PC-9 (cell line): Measurements from ENCODE around the gene ANKRD62. TPM values are rescaled to one million over a fixed set of nuclear protein-coding genes. Genes with fewer than 3 reads are reported as not detected.

Experiments
- BruUV-seq: library from RNA; stranded (reverse); fragments of 400-500 nt; replicated peaks from 2 replicates; lab custom pipeline; 2021; lab: Mats Ljungman, UMichigan
- CTCF ChIA-PET: fragments of 300-600 bp; sonication (Branson Sonifier 250); formaldehyde crosslinking; loops from one replicate; lab custom pipeline; 2022; ENCODE audit warnings: antibody characterized with exemption; lab: Charles Lee
- POLR2A ChIA-PET: fragments of 300-600 bp; sonication (Branson Sonifier 250); formaldehyde crosslinking; loops from one replicate; lab custom pipeline; 2022; ENCODE audit warnings: antibody characterized with exemption; ENCODE audit not compliant: unreplicated experiment; lab: Charles Lee
- DNase-seq, 2 experiments: peaks; one replicate each; pipeline versions ENCODE4 v3.0.0 to v3.0.0-alpha.2; 2015 to 2022; ENCODE audit warnings: mixed read lengths in 1 of 2
- H2AFZ ChIP-seq: fragments of 200-600 bp; sonication (generic); 2 replicates; pipeline ENCODE4 v1.8.1; 2017; ENCODE audit warnings: antibody characterized with exemption
- H3F3A ChIP-seq: fragments of 200-600 bp; sonication (generic); 2 replicates; pipeline ENCODE4 v1.8.1; 2017; ENCODE audit warnings: antibody characterized with exemption, mild to moderate bottlenecking, low read depth; ENCODE audit not compliant: insufficient read depth
- H3K27ac ChIP-seq: fragments of 200-600 bp; sonication (generic); 2 replicates; pipeline ENCODE4 v1.6.1; 2016; ENCODE audit warnings: mixed run types
- H3K27me3 ChIP-seq: fragments of 200-600 bp; sonication (generic); 2 replicates; pipeline ENCODE4 v1.6.1; 2016; ENCODE audit warnings: low read depth, mixed run types; ENCODE audit not compliant: insufficient read depth
- H3K36me3 ChIP-seq: fragments of 200-600 bp; sonication (generic); 2 replicates; pipeline ENCODE4 v1.6.1; 2016; ENCODE audit warnings: low read depth, mixed run types
- H3K4me1 ChIP-seq: fragments of 200-600 bp; sonication (generic); replicated peaks from 2 replicates; pipeline ENCODE4 v1.6.1; 2016; ENCODE audit warnings: mixed run types; ENCODE audit not compliant: insufficient read depth
- H3K4me2 ChIP-seq: fragments of 200-600 bp; sonication (generic); 2 replicates; pipeline ENCODE4 v1.6.1; 2017; ENCODE audit warnings: mixed run types
- H3K4me3 ChIP-seq: fragments of 200-600 bp; sonication (generic); 2 replicates; pipeline ENCODE4 v1.6.1; 2016; ENCODE audit warnings: mixed run types
- H3K79me2 ChIP-seq: fragments of 200-600 bp; sonication (generic); 2 replicates; pipeline ENCODE4 v1.6.1; 2017; ENCODE audit warnings: low read depth, mixed run types
- H3K9me2 ChIP-seq: fragments of 200-600 bp; sonication (generic); 2 replicates; pipeline ENCODE4 v1.8.1; 2017; ENCODE audit warnings: mild to moderate bottlenecking; ENCODE audit not compliant: insufficient read depth
- H3K9me3 ChIP-seq: fragments of 200-600 bp; sonication (generic); 2 replicates; pipeline ENCODE4 v1.8.1; 2016; ENCODE audit warnings: low read depth; ENCODE audit not compliant: insufficient read depth
- H4K20me1 ChIP-seq: fragments of 200-600 bp; sonication (generic); 2 replicates; pipeline ENCODE4 v1.8.1; 2017; ENCODE audit not compliant: insufficient read depth
- CTCF ChIP-seq: fragments of 200-600 bp; sonication (generic); conservative IDR thresholded peaks from 2 replicates; pipeline ENCODE4 v1.6.1; 2017; ENCODE audit warnings: mixed run types, antibody characterized with exemption, mild to moderate bottlenecking, moderate library complexity
- EZH2 ChIP-seq: fragments of 200-600 bp; sonication (generic); IDR thresholded peaks from 2 replicates; pipeline ENCODE4 v1.8.0; 2017; ENCODE audit warnings: antibody characterized with exemption, low read depth
- intact Hi-C: fragments of 100-400 bp; cut with micrococcal nuclease; formaldehyde crosslinking; loops from one replicate; pipeline ENCODE4 v1.10.0; 2022; ENCODE audit not compliant: unreplicated experiment
- total RNA-seq: library from RNA; stranded (reverse); gene quantifications from 2 replicates; pipeline ENCODE4 v1.2.3, GENCODE V29; 2021

The ANKRD62 gene
- total RNA-seq, 1 experiment from 2014 or later = not detected

GRCh38 chr18:12092398-12093229, 1.0 kb upstream of the ANKRD62 start:
- Histone ChIP-seq H3K79me2 (no peaks in the 10 kb centered on the region), H3K27ac (no peak overlapping the region), H3K36me3 (no peaks in the 10 kb centered on the region), H3K4me2 (peak overlapping the region; percentile 68), H3K27me3 (no peaks in the 10 kb centered on the region), H3K9me2 (no peaks in the 10 kb centered on the region), H3K4me3 (no peak overlapping the region), H2AFZ (0 out of 2 replicates have a peak overlapping the region, but pooled peaks have one; percentile 41), H3K9me3 (no peaks in the 10 kb centered on the region), H4K20me1 (no peaks in the 10 kb centered on the region), H3F3A (no peaks in the 10 kb centered on the region), H3K4me1 (no peaks in the 10 kb centered on the region)
- ChIA-PET CTCF (no interaction called here), POLR2A (no interaction called here)
- no peak for TF ChIP-seq EZH2
- TF ChIP-seq CTCF = peak; percentile 79
- intact Hi-C loops = loop anchor here (1.0 to 2.0 kb wide), 8 partner anchors 145 to 842 kb away; partner anchors contain the start of genes AFG3L2 and SPIRE1
- peak; percentile 41 to 73 for DNase-seq
- BruUV-seq = no TSS peak

- no peaks in the 10 kb centered on the region for H3K9me3 ChIP-seq
- no peak overlapping the region for H3K4me3 ChIP-seq
- no peak for DNase-seq
- H3K4me2 ChIP-seq = no peak overlapping the region
- H3K27ac ChIP-seq = no peak overlapping the region
- TF ChIP-seq EZH2 (no peak), CTCF (no peak)
- H2AFZ ChIP-seq = no peak overlapping the region
- POLR2A ChIA-PET = no interaction called here
- intact Hi-C loops = no loop called here
- no peaks in the 10 kb centered on the region for H3K27me3 ChIP-seq
- H3F3A ChIP-seq = no peaks in the 10 kb centered on the region
- no TSS peak for BruUV-seq
- CTCF ChIA-PET = interaction anchor here (0.6 kb wide), 1 partner anchor 492 kb away, joined by 3 read pairs; no protein-coding TSS in a partner anchor
- H4K20me1 ChIP-seq = no peaks in the 10 kb centered on the region
- H3K4me1 ChIP-seq = no peaks in the 10 kb centered on the region
- no peaks in the 10 kb centered on the region for H3K79me2 ChIP-seq
- H3K36me3 ChIP-seq = no peaks in the 10 kb centered on the region
- no peaks in the 10 kb centered on the region for H3K9me2 ChIP-seq
These were observed 4.7 kb downstream of the ANKRD62 start for GRCh38 chr18:12098374-12098773.

GRCh38 chr18:12099160-12099559, 5.5 kb downstream of the ANKRD62 start:
- no peak overlapping the region for H3K4me2 ChIP-seq
- H3F3A ChIP-seq = no peaks in the 10 kb centered on the region
- no peak overlapping the region for H3K27ac ChIP-seq
- intact Hi-C loops = no loop called here
- no peaks in the 10 kb centered on the region for H3K79me2 ChIP-seq
- BruUV-seq = no TSS peak
- H3K4me1 ChIP-seq = no peaks in the 10 kb centered on the region
- no peaks in the 10 kb centered on the region for H3K9me3 ChIP-seq
- H3K27me3 ChIP-seq = no peaks in the 10 kb centered on the region
- H2AFZ ChIP-seq = no peak overlapping the region
- no peaks in the 10 kb centered on the region for H4K20me1 ChIP-seq
- no peak for DNase-seq
- no peak overlapping the region for H3K4me3 ChIP-seq
- TF ChIP-seq EZH2 (no peak), CTCF (no peak)
- ChIA-PET POLR2A (interaction anchor here (0.6 kb wide), 1 partner anchor 34 kb away, joined by 3 read pairs; no protein-coding TSS in a partner anchor), CTCF (interaction anchor here (0.7 kb wide), 1 partner anchor 173 kb away, joined by 3 read pairs; no protein-coding TSS in a partner anchor)
- H3K9me2 ChIP-seq = no peaks in the 10 kb centered on the region
- H3K36me3 ChIP-seq = no peaks in the 10 kb centered on the region
